ENCODE data around the gene MBOAT1. TPM values are rescaled to one million over a fixed set of nuclear protein-coding genes. Genes with fewer than 3 reads are reported as not detected.

MBOAT1 gene
- total and polyA plus RNA-seq, 3 experiments from 2014 or later = 3.2 to 12.5 (median 11.6) TPM

Other genes with a start within 250 kb of the MBOAT1 start
- 10 to 100 TPM; 31.5 to 32.3 TPM for gene E2F3, start 189.4 kb upstream of the MBOAT1 start, total RNA-seq
- gene E2F3, start 189.4 kb upstream of the MBOAT1 start, polyA plus RNA-seq = 13.1 TPM

Data from CD8-positive, alpha-beta memory T cell (primary cell).